ENCODE measurements around the gene GPR150. TPM values are rescaled to one million over a fixed set of nuclear protein-coding genes. Genes with fewer than 3 reads are reported as not detected.

GPR150 gene
- under 1 TPM in 2 of 10 donors, not detected in 8; 0.10 to 0.12 TPM for total RNA-seq
- polyA plus RNA-seq, result under 1 TPM; 0.01 to 0.15 TPM
- long read RNA-seq, donor 1, result 0 reads
- long read RNA-seq, donor 2, result 0 reads
- long read RNA-seq, donor 3, result 0 reads

GRCh38 chr5:95620030-95620869 is at the start of gene GPR150:
Gene GPR150 (plus strand): TSS chr5:95620087. CDS start chr5:95620276, 189 bp downstream.
- H3K4me3 ChIP-seq, result peak within 1 kb of the TSS; percentile 47 to 68 (median 59)
- H3K36me3 ChIP-seq, result no peaks in the 10 kb centered on the region
- peaks cover 0 to 35% (median 20%) of the 10 kb centered on the region in 9 donors for H3K4me1 ChIP-seq
- peak; percentile 49 to 79 (median 74) for ATAC-seq
- H3K9me3 ChIP-seq, result no peaks in the 10 kb centered on the region
- TF ChIP-seq CTCF (IDR thresholded peaks at IDR 0.05), result peak in 1 of 9 donors; percentile 12
- intact Hi-C loops (cut with DNase I), result no loop called here
- peak; percentile 13 to 56 for DNase-seq
- H3K27ac ChIP-seq, result peak within 1 kb of the TSS in 2 of 10 donors; percentile 25 to 65
- peaks cover 0 to 11% (median 0%) of the 10 kb centered on the region in 7 donors for H3K27me3 ChIP-seq
- WGBS, 2 donors, result 1% methylated on average over 79 to 85 of the region's 85 CpGs

GRCh38 chr5:95572016-95572415 is 47.9 kb upstream of the GPR150 start:
- H3K4me1 ChIP-seq, result no peaks in the 10 kb centered on the region
- no peaks in the 10 kb centered on the region for H3K27me3 ChIP-seq
- WGBS, 2 donors, result 93% methylated on average over 2 of the region's 2 CpGs
- H3K36me3 ChIP-seq, result peaks cover 0 to 27% (median 6%) of the 10 kb centered on the region in 9 donors
- ATAC-seq, result no peak
- no peak for TF ChIP-seq CTCF (IDR thresholded peaks at IDR 0.05)
- no peak for DNase-seq
- peaks cover 0 to 22% (median 0%) of the 10 kb centered on the region in 11 donors for H3K9me3 ChIP-seq
- intact Hi-C loops (cut with DNase I), result no loop called here
- H3K4me3 ChIP-seq, result no peak overlapping the region
- no peak overlapping the region for H3K27ac ChIP-seq

- H3K9me3 ChIP-seq, result no peaks in the 10 kb centered on the region
- no peaks in the 10 kb centered on the region for H3K27me3 ChIP-seq
- 98 to 100% methylated on average over 2 of the region's 2 CpGs for WGBS, 2 donors
- intact Hi-C loops (cut with DNase I), result loop anchor here in 1 of 10 donors (5.0 kb wide), 1 partner anchor 559 kb away; no protein-coding TSS in a partner anchor
- no peak for TF ChIP-seq CTCF (IDR thresholded peaks at IDR 0.05)
- H3K4me3 ChIP-seq, result no peak overlapping the region
- no peak overlapping the region for H3K27ac ChIP-seq
- ATAC-seq (no peak), DNase-seq (no peak)
- peaks cover 0 to 13% (median 0%) of the 10 kb centered on the region in 9 donors for H3K36me3 ChIP-seq
- H3K4me1 ChIP-seq, result no peaks in the 10 kb centered on the region
Measured at GRCh38 chr5:95581576-95581975, 38.3 kb upstream of the GPR150 start.

GRCh38 chr5:95583992-95584391 is 35.9 kb upstream of the GPR150 start:
- 95 to 98% methylated on average over 1 of the region's 1 CpG for WGBS, 2 donors
- no peaks in the 10 kb centered on the region for H3K27me3 ChIP-seq

More at GRCh38 chr5:95583992-95584391, 35.9 kb upstream of the GPR150 start:
- no peak for DNase-seq
- TF ChIP-seq CTCF (IDR thresholded peaks at IDR 0.05), result no peak
- H3K4me1 ChIP-seq, result no peaks in the 10 kb centered on the region
- H3K27ac ChIP-seq, result no peak overlapping the region
- intact Hi-C loops (cut with DNase I), result loop anchor here in 1 of 10 donors (5.0 kb wide), 1 partner anchor 562 kb away; no protein-coding TSS in a partner anchor
- peaks cover 0 to 13% (median 0%) of the 10 kb centered on the region in 9 donors for H3K36me3 ChIP-seq
- no peaks in the 10 kb centered on the region for H3K9me3 ChIP-seq
- no peak for ATAC-seq
- H3K4me3 ChIP-seq, result no peak overlapping the region
